Sigmoid colon (tissue), 7 donors: ENCODE results near the gene DCC. TPM values are rescaled to one million over a fixed set of nuclear protein-coding genes. Genes with fewer than 3 reads are reported as not detected.
"Not testable (repeated sequence)": the region's sequence is repeated elsewhere in the genome, so short reads cannot be mapped to it uniquely, and the experiment has no call there.

Source experiments
- DNase-seq: peaks from one replicate; pipeline ENCODE4 v3.0.0-alpha.2; 2019
- H3K27ac ChIP-seq, 4 donors: fragments of 200-600 bp; sonication (generic); one replicate each; pipeline ENCODE4 v1.5.1; 2016 to 2019; ENCODE audit warnings: mild to moderate bottlenecking in 1 of 4
- H3K27me3 ChIP-seq, 3 donors: fragments of 200-600 bp; sonication (generic); one replicate each; pipeline ENCODE4 v1.5.1; 2019; ENCODE audit warnings: mild to moderate bottlenecking in 1 of 3
- H3K36me3 ChIP-seq, 4 donors: fragments of 200-600 bp; sonication (generic); one replicate each; pipeline ENCODE4 v1.5.1; 2016 to 2019
- H3K4me1 ChIP-seq, 4 donors: fragments of 200-600 bp; sonication (generic); one replicate each; pipeline ENCODE4 v1.5.1; 2017 to 2019
- H3K4me3 ChIP-seq, 4 donors: fragments of 200-600 bp; sonication (generic); one replicate each; pipeline ENCODE4 v1.5.1; 2017 to 2019; ENCODE audit warnings: mild to moderate bottlenecking in 2 of 4, moderate library complexity in 1 of 4
- H3K9me3 ChIP-seq, 4 donors: fragments of 200-600 bp in 3 of 4; sonication (generic) in 3 of 4; one replicate each; pipeline versions ENCODE4 v1.5.1 to v1.6.1; 2013 to 2019
- CTCF ChIP-seq, 4 experiments: fragments of 450-650 bp in 3 of 4; fragments of 200-600 bp in 1 of 4; IDR thresholded peaks; one replicate each; pipeline ENCODE4 v1.5.1; 2016 to 2019; ENCODE audit warnings: antibody characterized with exemption in 4 of 4, mild to moderate bottlenecking in 3 of 4, moderate library complexity in 2 of 4
- EP300 ChIP-seq, 4 donors: sonication (generic); formaldehyde crosslinking; IDR thresholded peaks; one replicate each; pipeline ENCODE4 v1.6.1; 2017; ENCODE audit warnings: antibody characterized with exemption in 4 of 4
- POLR2A ChIP-seq, 2 donors: fragments of 450-650 bp; IDR thresholded peaks; one replicate each; pipeline ENCODE4 v1.6.1; 2016; ENCODE audit warnings: antibody characterized with exemption in 2 of 2, mild to moderate bottlenecking in 2 of 2, moderate library complexity in 2 of 2
- POLR2AphosphoS5 ChIP-seq, 4 donors: sonication (generic); formaldehyde crosslinking; IDR thresholded peaks; one replicate each; pipeline ENCODE4 v1.6.1; 2017; ENCODE audit warnings: antibody characterized with exemption in 4 of 4
- WGBS, 2 donors: extraction: QIAGEN DNeasy Blood & Tissue Kit; methylation state at CpG; one replicate each; pipeline ENCODE4 v1.1.7; 2013; 5-methylcytosine and 5-hydroxymethylcytosine counted together
- intact Hi-C: fragments of 100-400 bp; cut with DNase I; formaldehyde crosslinking; loops from one replicate; pipeline ENCODE4 v1.15.1; 2023
- polyA plus RNA-seq, 3 donors: library from polyadenylated mRNA; stranded (reverse); fragments of 200-250 nt; gene quantifications; one replicate each; pipeline ENCODE4 v1.2.3, GENCODE V29; 2013
- total RNA-seq, 4 donors: library from RNA; depleted of rRNA; stranded (reverse); fragments of >200 nt; gene quantifications; one replicate each; pipeline ENCODE4 v1.1.0, GENCODE V29; 2016
- donor health status: healthy with polysubstance abuse.
- donor health status: Bipolar disorder and iron deficiency.
- donor health status: healthy.

Gene DCC
- total and polyA plus RNA-seq, 7 donors = 0.04 to 0.83 (median 0.36) TPM; not detected in 2

DNA sequence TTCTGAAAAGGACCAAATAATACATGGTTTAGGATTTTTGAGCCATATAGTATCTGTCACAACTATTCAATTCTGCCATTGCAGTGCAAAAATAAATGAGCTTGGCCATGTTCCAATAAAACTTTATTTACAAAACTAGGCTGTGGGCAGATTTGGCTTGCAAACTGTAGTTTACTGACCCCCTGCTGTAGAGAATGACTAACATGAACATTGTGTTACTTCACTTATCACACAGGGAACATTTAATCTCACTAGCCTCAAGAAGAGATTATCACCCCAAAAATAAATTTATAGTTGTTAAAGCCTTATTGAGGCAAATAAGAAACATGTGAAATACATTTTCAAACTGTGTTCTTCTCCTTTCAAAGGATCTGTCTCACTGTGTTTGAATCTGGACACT is 1118.3 kb downstream of the DCC start:
- no peaks in the 10 kb centered on the region for H3K27me3 ChIP-seq
- H3K27ac ChIP-seq = no peak overlapping the region
- no peaks in the 10 kb centered on the region for H3K36me3 ChIP-seq
- DNase-seq = no peak
- no peaks in the 10 kb centered on the region for H3K9me3 ChIP-seq
- H3K4me1 ChIP-seq = peaks cover 0 to 12% (median 3%) of the 10 kb centered on the region in 4 donors
- TF ChIP-seq EP300 (IDR thresholded peaks at IDR 0.05) = no peak
- TF ChIP-seq POLR2AphosphoS5 (IDR thresholded peaks at IDR 0.05) = no peak
- no peak for TF ChIP-seq CTCF (IDR thresholded peaks at IDR 0.05)
- no peak overlapping the region for H3K4me3 ChIP-seq
- intact Hi-C loops = no loop called here

GRCh38 chr18:53458944-53459580 is 1119.1 kb downstream of the DCC start:
- 30 to 44% methylated on average over 5 of the region's 5 CpGs for WGBS, 2 donors
- Histone ChIP-seq H3K4me1 (peaks cover 0 to 12% (median 3%) of the 10 kb centered on the region in 4 donors), H3K4me3 (no peak overlapping the region), H3K9me3 (no peaks in the 10 kb centered on the region), H3K36me3 (no peaks in the 10 kb centered on the region), H3K27me3 (no peaks in the 10 kb centered on the region), H3K27ac (no peak overlapping the region)
- no peak for DNase-seq
- intact Hi-C loops = no loop called here
- TF ChIP-seq POLR2AphosphoS5 (IDR thresholded peaks at IDR 0.05) = no peak
- no peak for TF ChIP-seq POLR2A (IDR thresholded peaks at IDR 0.05)
- TF ChIP-seq EP300 (IDR thresholded peaks at IDR 0.05) = no peak
- no peak for TF ChIP-seq CTCF (IDR thresholded peaks at IDR 0.05)

- intact Hi-C loops = no loop called here
- 95 to 96% methylated on average over 5 of the region's 5 CpGs for WGBS, 2 donors
- H3K4me3 ChIP-seq = no peak overlapping the region
Observed at GRCh38 chr18:53467756-53468155, 1127.8 kb downstream of the DCC start.

GRCh38 chr18:53468173-53468572 is 1128.2 kb downstream of the DCC start:
- H3K9me3 ChIP-seq, H3K27me3 ChIP-seq, DNase-seq, H3K36me3 ChIP-seq, H3K4me3 ChIP-seq, intact Hi-C loops, H3K27ac ChIP-seq, H3K4me1 ChIP-seq: not testable (repeated sequence)
- WGBS, 2 donors = 91 to 94% methylated on average over 2 of the region's 2 CpGs

More at GRCh38 chr18:53467756-53468155, 1127.8 kb downstream of the DCC start:
- TF ChIP-seq POLR2AphosphoS5 (IDR thresholded peaks at IDR 0.05) (no peak), CTCF (IDR thresholded peaks at IDR 0.05) (no peak), EP300 (IDR thresholded peaks at IDR 0.05) (no peak), POLR2A (IDR thresholded peaks at IDR 0.05) (no peak)
- H3K36me3 ChIP-seq = no peaks in the 10 kb centered on the region
- H3K4me1 ChIP-seq = no peaks in the 10 kb centered on the region
- no peak overlapping the region for H3K27ac ChIP-seq
- H3K9me3 ChIP-seq = no peaks in the 10 kb centered on the region
- DNase-seq = no peak
- no peaks in the 10 kb centered on the region for H3K27me3 ChIP-seq

- Histone ChIP-seq H3K36me3 (no peaks in the 10 kb centered on the region), H3K27me3 (no peaks in the 10 kb centered on the region), H3K4me3 (no peak overlapping the region), H3K4me1 (no peaks in the 10 kb centered on the region), H3K27ac (no peak overlapping the region), H3K9me3 (no peaks in the 10 kb centered on the region)
- intact Hi-C loops = no loop called here
- no peak for DNase-seq
- 44 to 46% methylated on average over 2 of the region's 2 CpGs for WGBS, 2 donors
- TF ChIP-seq CTCF (IDR thresholded peaks at IDR 0.05) = no peak
Observed at GRCh38 chr18:53472546-53472945, 1132.5 kb downstream of the DCC start.
